K562 (cell line): ENCODE measurements around the gene WDR45B.

Experiments used
- MAFF ChIP-seq: IDR thresholded peaks from 2 replicates; pipeline ENCODE4 v1.6.1; 2012; ENCODE audit warnings: low read length, improper control_type of control experiment
- TBP ChIP-seq: optimal IDR thresholded peaks from 2 replicates; pipeline ENCODE3; 2011; ENCODE audit warnings: low read depth, low read length, improper control_type of control experiment
- ZNF668 ChIP-seq: fragments of 250-450 bp; sonication (Bioruptor Pico); IDR thresholded peaks from 2 replicates; pipeline ENCODE4 v1.8.0; 2022; ENCODE audit warnings: mild to moderate bottlenecking, inconsistent platforms

DNA sequence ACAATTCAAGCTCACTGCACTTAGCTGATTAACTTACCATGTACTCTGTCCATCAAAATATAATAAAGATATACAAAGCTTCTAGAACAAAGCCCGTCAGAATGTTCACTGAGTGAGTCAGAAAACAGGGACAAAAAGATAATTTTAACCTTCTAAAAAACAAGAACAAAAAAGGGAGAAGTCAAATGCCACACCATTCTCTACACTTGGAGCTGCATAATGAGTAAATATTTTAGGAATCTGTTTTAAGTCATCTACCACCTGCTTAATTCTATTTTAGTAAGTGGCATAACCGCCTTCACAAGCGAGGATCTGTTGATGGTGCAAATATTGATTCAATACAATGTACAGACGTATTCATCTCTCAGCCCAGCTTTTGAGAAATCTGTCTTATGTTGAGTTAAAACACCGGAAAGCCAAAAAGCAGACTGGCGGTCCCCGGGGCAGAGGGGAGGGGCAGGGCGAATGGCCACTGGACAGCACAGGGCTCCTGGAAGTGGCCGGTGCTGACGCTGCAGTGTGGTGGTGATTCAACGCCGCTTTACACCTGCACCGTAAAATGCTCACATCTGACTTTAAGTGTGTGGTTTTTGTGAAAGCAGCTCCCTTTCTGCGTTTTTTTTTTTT, 30.1 kb upstream of the WDR45B start:
- TF ChIP-seq ZNF668 (CRISPR knock-in tag) = no peak
- no peak for TF ChIP-seq TBP
- TF ChIP-seq MAFF = no peak
